Thyroid gland (tissue), 4 donors: ENCODE measurements around the gene MYMX. TPM values are rescaled to one million over a fixed set of nuclear protein-coding genes. Genes with fewer than 3 reads are reported as not detected.
A peak's percentile ranks its signal among the peaks of the same experiment; 100 is the strongest.

Experiments
- DNase-seq, 2 donors: peaks; one replicate each; pipeline ENCODE4 v3.0.0-alpha.2; 2019
- H3K27ac ChIP-seq, 3 donors: fragments of 200-600 bp; sonication (generic); 1 replicate in 2 of 3; 2 replicates in 1 of 3; pipeline ENCODE4 v1.5.1; 2016 to 2019; ENCODE audit warnings: mild to moderate bottlenecking in 1 of 3, moderate library complexity in 1 of 3
- H3K27me3 ChIP-seq: fragments of 200-600 bp; sonication (generic); one replicate; pipeline ENCODE4 v1.5.1; 2019
- H3K36me3 ChIP-seq, 2 donors: fragments of 200-600 bp; sonication (generic); one replicate each; pipeline ENCODE4 v1.5.1; 2016 to 2019
- H3K4me1 ChIP-seq, 2 donors: fragments of 200-600 bp; sonication (generic); one replicate each; pipeline ENCODE4 v1.5.1; 2017 to 2019
- H3K4me3 ChIP-seq, 3 donors: fragments of 200-600 bp; sonication (generic); replicated peaks in 1 of 3; 1 replicate in 2 of 3; 2 replicates in 1 of 3; pipeline ENCODE4 v1.5.1; 2016; ENCODE audit warnings: mild to moderate bottlenecking in 1 of 3
- H3K9me3 ChIP-seq: fragments of 200-600 bp; sonication (generic); one replicate; pipeline ENCODE4 v1.5.1; 2017
- CTCF ChIP-seq, 6 experiments: fragments of 200-600 bp in 3 of 6; fragments of 450-650 bp in 3 of 6; sonication (generic) in 3 of 6; IDR thresholded peaks; one replicate each; pipeline ENCODE4 v1.5.1; 2016 to 2019; ENCODE audit warnings: antibody characterized with exemption in 6 of 6, mild to moderate bottlenecking in 2 of 6, inconsistent platforms in 1 of 6, moderate library complexity in 1 of 6
- POLR2A ChIP-seq, 2 donors: fragments of 450-650 bp; IDR thresholded peaks; one replicate each; pipeline ENCODE4 v1.6.1; 2017; ENCODE audit warnings: antibody characterized with exemption in 2 of 2, mild to moderate bottlenecking in 2 of 2, moderate library complexity in 1 of 2
- WGBS, 2 donors: methylation state at CpG; one replicate each; pipeline ENCODE4 v1.1.5; 2017; 5-methylcytosine and 5-hydroxymethylcytosine counted together
- intact Hi-C: fragments of 100-400 bp; cut with DNase I; formaldehyde crosslinking; loops from one replicate; pipeline ENCODE4 v1.15.1; 2023
- total RNA-seq, 4 donors: library from RNA; depleted of rRNA; stranded (reverse); fragments of >200 nt; gene quantifications; one replicate each; pipeline ENCODE4 v1.2.3, GENCODE V29; 2016

MYMX gene
- total RNA-seq: not detected

GRCh38 chr6:44216677-44217331 is at the start of gene MYMX:
MYMX (plus strand) TSS chr6:44216926; CDS start chr6:44217472, 546 bp downstream.
- Histone ChIP-seq H3K4me1 (peaks cover 17 to 36% of the 10 kb centered on the region in 2 donors), H3K36me3 (no peaks in the 10 kb centered on the region), H3K4me3 (no peak within 1 kb of the TSS), H3K9me3 (no peaks in the 10 kb centered on the region), H3K27ac (peak within 1 kb of the TSS in 2 of 3 donors; percentile 12 to 93), H3K27me3 (no peaks in the 10 kb centered on the region)
- DNase-seq: no peak
- TF ChIP-seq CTCF (IDR thresholded peaks at IDR 0.05): no peak
- no peak for TF ChIP-seq POLR2A (IDR thresholded peaks at IDR 0.05)
- intact Hi-C loops: no loop called here
- 44 to 48% methylated on average over 7 of the region's 7 CpGs for WGBS, 2 donors

GRCh38 chr6:44167567-44167966 is 49.2 kb upstream of the MYMX start:
- WGBS, 2 donors: 88 to 90% methylated on average over 1 of the region's 1 CpG
- no peak for DNase-seq
- TF ChIP-seq CTCF (IDR thresholded peaks at IDR 0.05) (no peak), POLR2A (IDR thresholded peaks at IDR 0.05) (no peak)
- H3K4me3 ChIP-seq: no peak overlapping the region
- no peaks in the 10 kb centered on the region for H3K27me3 ChIP-seq
- H3K4me1 ChIP-seq: peaks cover 0 to 6% of the 10 kb centered on the region in 2 donors
- H3K36me3 ChIP-seq: no peaks in the 10 kb centered on the region
- no peaks in the 10 kb centered on the region for H3K9me3 ChIP-seq
- intact Hi-C loops: no loop called here
- no peak overlapping the region for H3K27ac ChIP-seq

GRCh38 chr6:44169154-44169553 is 47.6 kb upstream of the MYMX start:
- TF ChIP-seq POLR2A (IDR thresholded peaks at IDR 0.05) (no peak), CTCF (IDR thresholded peaks at IDR 0.05) (no peak)
- no peaks in the 10 kb centered on the region for H3K27me3 ChIP-seq
- no peak overlapping the region for H3K27ac ChIP-seq
- intact Hi-C loops: no loop called here
- no peak overlapping the region for H3K4me3 ChIP-seq
- WGBS, 2 donors: 79 to 84% methylated on average over 8 to 9 of the region's 9 CpGs
- no peaks in the 10 kb centered on the region for H3K9me3 ChIP-seq
- DNase-seq: no peak
- no peaks in the 10 kb centered on the region for H3K36me3 ChIP-seq
- peaks cover 2 to 13% of the 10 kb centered on the region in 2 donors for H3K4me1 ChIP-seq

- no peak overlapping the region for H3K4me3 ChIP-seq
- H3K27me3 ChIP-seq: no peaks in the 10 kb centered on the region
- WGBS, 2 donors: 81 to 83% methylated on average over 10 of the region's 10 CpGs
- DNase-seq: no peak
- TF ChIP-seq CTCF (IDR thresholded peaks at IDR 0.05) (no peak), POLR2A (IDR thresholded peaks at IDR 0.05) (no peak)
- H3K27ac ChIP-seq: no peak overlapping the region
- H3K9me3 ChIP-seq: no peaks in the 10 kb centered on the region
- peaks cover 2 to 13% of the 10 kb centered on the region in 2 donors for H3K4me1 ChIP-seq
- intact Hi-C loops: loop anchor here (5.0 kb wide), 2 partner anchors 67 to 87 kb away; partner anchors contain the start of gene SLC35B2
- no peaks in the 10 kb centered on the region for H3K36me3 ChIP-seq
These were observed 46.7 kb upstream of the MYMX start for GRCh38 chr6:44169886-44170570.
